Stimulated activated CD8-positive, alpha-beta memory T cell treated with anti-CD3 and anti-CD28 coated beads, Interleukin-12 subunit alpha, Interleukin-12 subunit beta, amount 100 ng/mL, for 24 hours (primary cell): ENCODE measurements around the gene EEF1AKMT3.
"Not testable (repeated sequence)": the region's sequence is repeated elsewhere in the genome, so short reads cannot be mapped to it uniquely, and the experiment has no call there.

ENCODE experiments used
- DNase-seq: peaks from one replicate; pipeline ENCODE4 v3.0.0-alpha.2; 2020; ENCODE audit errors: extremely low read depth

EEF1AKMT3 gene

DNA sequence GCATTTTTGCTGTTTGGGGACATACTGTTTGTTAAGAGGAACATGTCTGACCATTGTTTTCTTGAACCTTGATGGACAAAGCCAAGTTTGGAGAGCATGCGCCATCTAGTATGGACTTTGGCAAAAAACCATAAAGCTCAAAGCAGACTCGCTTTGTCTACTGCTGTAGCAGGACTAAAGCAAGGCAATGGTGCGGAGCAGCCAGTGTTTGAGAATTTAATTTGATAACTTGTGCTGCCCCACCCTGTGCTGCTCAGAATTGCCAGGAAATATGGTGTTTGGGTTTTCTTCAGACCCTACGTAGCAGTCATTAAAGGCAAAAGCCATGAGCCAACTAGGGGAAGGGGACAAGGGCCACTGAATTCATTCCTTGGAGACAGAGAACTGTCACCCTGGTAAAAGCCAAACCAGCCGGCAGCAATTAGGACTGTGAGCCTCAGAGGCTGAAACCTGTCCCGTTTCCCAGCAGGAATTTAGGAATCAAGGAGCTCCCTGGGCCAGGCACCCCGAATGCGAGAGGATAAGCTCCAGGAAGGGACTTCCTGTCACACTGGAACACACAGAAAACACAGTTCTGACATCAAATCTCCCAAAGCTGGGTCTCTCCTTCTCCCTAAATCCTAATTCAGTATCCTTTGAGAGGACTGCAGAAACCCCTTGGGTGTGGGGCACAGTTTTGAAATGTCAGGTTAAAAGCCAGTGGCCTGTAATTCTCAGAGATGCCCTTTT, 45.0 kb downstream of the EEF1AKMT3 start:
- DNase-seq = no peak

DNA sequence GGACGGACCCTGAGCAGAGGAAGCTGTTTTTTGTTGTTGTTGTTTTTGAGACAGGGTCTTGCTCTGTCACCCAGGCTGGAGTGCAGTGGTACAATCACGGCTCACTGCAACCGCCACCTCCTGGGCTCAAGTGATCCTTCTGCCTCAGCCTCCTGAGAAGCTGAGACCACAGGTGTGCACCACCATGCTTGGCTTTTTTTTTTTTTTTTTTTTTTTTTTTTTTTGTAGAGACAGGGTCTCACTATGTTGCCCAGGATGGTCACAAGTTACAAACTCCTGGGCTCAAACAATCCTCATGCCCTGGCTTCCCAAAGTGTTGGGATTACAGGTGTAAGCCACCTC, 45.5 kb downstream of the EEF1AKMT3 start:
- not testable (repeated sequence) for DNase-seq

DNA sequence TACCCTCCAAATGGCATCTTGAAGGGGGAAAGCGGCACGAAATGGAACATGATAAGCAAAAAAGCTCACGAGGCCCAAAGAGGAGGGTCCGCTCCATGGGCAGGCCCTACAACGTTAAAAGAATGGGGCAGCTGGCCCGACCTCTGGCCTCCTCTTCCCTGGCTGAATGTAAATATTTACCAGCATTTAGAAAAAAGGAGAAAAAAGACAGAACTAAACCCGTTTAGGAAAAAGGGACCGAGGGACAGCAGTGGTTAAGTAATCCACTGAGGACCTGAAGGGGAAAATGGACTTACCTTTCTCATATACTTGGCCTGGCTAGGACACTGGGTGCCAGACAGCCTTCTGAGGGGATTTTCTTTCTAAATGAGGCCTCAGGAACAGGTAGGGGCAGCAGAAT, 47.7 kb downstream of the EEF1AKMT3 start:
- DNase-seq = not testable (repeated sequence)

DNA sequence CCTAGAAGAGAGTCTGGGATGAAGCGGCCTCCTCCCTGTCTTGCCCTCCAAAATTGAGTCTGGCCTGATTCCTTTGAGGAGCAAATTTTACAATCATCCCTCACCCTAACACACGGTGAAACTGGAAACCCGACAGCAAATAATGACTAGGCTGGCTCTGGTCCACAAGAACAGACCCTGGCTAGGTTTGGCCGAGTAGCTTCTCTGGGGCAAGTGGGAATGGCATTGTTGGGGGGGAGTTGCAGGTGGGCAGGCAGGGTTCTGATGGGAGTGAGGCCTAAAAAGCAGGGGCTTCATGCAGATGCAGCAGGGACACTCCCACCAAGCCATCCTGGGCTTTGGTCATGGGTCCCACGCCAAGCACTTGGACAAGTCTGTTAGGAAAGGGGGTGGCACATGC, 48.6 kb downstream of the EEF1AKMT3 start:
- not testable (repeated sequence) for DNase-seq

DNA sequence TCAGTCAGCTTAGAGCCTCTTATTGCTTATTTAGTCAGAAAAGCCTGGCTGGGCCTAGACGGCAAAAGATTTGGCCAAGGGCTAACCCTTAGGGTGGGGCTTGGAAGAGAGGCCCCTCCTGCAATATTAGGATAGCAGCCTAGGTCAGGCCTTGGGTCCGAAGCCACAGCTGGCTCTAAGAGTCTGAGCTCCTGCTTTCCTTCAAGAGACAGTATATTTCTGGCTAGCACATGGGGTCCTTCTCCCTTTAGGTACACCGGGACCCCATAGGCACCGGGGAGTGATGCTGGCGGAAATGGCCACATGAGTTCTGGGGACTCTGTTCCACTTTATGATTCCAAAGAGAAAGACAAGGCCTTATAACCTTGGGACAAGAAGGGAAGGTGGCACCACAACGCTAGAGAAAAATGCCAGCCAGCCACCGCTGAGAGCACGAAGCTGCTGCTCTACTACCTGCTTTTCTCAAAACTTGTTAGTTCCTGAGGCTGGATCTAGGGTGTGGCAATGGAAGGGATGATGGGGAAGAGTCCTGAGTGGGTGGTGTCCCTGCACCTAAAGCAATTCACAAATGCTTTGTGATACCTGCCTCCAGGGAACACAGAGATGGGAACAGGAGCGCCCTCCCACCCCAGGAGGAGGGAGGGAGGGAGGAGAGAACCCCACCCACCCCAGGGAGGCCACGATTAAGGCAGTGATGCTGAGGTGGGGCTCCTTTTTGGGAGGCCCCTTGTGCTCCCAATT, 49.2 kb downstream of the EEF1AKMT3 start:
- no peak for DNase-seq

DNA sequence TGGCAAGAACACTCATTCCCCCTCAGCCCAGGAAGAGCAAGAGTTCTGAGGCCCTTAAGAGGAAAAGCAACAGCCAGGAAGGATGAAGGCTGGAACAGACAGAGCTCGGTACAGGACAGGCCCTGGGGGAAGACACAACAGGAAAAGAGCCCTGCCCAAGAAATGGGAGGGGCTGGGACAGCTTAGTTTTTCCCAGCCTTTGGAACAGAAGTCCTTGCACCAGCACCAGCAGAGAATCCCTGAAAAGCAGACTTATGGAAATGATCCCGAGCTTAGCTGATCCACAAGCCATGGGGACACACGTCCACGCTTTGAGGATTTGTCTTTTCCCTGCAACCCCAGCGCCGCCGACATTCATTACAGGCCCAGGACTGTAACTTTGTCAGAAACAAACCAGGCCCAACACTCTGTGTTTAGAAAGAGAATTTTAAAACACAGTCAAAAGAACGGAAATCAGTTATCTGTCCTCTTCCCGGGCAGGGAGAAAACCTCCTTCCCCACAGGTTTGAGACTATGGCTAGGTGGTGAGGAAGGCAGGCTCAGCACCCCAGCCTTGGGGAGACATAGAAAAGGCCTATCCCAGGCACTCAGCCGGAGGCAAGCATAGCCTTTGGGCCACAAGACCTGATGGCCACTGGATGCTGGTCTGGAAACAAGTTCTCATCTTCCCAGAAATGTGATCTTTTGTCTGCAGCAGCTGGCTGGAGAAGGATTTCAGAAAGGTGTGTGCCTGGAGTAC, 50.1 kb downstream of the EEF1AKMT3 start:
- no peak for DNase-seq

DNA sequence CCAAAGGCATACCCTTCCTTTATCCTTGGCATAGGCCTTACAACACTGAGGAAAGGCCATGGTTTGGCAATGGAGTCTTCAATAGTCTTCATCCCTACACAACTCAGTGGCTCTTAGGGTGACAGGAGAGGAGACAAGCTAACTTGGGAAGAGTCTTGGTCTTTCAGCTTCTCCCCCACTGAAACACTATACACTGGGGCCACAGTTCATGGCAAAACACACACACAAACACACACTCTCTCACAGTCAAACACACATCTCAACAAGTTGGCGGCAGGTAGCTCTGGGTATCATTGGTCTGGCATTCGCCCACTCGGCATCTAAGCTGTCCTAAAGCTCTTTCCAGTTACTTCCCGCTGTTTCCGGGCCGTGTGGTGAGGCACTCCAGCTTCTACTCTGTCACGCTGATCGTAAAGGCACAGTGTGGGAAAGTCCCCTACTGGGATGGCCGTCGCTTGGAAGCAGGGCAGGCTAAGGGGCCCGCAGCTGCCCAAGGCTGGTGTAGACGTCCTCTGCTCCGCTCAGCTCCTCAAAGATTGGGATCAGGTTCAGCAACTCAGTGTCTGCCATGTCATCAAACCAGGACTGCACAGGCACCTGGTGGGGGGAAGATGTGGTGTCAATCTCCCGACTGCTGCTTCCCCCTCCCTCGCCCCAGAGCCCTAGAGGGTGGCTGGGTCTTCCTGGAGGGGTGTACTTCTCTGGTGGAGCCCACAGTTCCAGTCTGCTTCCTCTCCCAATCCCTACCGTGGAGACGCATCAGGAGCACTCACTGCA, 50.9 kb downstream of the EEF1AKMT3 start:
- DNase-seq = no peak

DNA sequence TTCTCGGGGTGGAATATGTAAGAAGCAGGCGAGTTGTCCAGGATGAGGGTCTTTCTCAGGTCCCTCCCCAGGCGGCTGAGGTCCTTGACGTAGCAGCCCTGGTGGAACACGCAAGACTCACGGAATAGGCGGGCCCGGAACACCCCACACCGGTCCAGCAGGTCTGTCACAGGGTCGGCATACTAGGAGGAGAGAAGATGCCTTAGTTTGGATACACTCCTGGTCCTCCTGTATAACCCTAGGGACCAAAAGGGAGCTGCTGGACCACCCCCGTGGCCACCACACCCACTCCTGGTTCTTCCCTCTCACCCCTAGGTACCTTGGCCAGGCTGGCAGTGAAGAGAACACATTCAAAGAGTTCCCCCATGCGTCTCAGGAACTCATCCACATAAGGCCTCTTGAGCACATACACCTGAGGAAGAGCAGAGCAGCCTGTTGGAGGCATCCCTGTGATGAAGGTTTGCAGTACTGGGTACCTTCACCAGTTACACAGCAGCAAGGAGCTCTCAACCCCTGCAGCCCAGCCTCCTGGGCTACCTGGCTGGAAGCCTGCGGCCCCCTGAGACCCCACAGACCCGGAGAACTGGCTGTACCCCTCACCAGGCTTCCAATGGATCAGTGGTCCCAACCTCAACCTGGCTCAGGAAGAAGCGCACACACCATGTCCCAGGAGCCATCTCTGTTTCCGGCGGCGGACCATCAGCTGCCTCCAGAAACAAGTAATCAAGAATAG, 51.7 kb downstream of the EEF1AKMT3 start:
- no peak for DNase-seq

DNA sequence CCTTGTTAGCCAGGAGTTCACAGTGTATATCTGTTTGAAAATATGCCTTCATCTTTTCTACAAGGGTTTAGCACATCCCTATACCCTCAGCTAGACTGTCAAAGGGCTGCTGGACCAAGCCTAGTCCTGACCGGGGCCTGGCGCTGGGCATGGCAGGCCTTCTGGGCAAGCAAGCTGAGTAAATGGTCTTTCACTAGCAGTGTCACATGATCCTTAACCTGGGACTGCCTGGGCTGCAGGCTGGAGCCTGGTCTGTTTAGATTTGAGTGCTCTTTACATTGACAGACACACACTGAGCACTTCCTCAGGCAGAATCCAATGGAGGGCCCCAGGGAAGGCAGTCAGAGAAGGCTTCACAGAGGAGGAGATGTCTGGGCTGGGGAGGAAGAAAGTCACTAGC, 53.0 kb downstream of the EEF1AKMT3 start:
- DNase-seq = no peak

DNA sequence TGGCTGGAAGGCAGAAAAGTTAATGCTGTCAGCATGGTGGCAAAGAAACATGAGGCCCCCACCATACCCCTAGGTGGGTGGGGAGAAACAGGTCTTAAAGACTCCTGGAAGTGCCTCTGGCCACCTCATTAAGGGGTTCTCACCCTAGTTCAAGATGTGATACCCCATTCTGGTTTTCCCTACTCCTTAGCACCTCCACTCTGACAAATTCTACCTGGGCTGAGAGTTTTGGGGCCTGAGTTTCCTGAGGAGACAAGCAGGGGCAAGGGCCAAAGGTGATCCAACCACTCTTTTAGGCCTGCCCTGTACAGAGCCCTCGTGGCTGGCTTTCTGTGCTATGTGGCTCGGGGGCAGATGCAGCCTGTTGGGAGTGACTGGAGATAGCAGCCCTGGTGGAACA, 54.0 kb downstream of the EEF1AKMT3 start:
- DNase-seq = no peak

DNA sequence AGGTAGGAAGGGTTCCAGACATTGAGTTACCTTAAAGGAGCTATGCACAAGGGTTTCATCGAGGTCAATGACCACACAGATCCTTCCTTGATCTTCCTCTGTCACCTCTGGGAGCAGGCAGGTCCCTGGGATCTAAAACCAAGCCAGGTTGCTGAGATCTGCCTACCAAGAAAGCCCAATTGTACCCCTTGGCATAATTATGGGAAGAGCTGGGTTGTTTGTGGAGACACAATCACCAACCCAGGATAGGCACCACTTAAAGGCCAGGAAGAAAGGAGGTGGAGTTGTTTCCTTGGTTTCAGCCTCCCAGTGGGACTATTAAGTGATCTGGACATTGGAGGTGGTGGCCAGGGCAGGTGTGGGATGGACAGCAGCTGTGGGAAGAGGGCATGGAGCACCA, 54.6 kb downstream of the EEF1AKMT3 start:
- no peak for DNase-seq

DNA sequence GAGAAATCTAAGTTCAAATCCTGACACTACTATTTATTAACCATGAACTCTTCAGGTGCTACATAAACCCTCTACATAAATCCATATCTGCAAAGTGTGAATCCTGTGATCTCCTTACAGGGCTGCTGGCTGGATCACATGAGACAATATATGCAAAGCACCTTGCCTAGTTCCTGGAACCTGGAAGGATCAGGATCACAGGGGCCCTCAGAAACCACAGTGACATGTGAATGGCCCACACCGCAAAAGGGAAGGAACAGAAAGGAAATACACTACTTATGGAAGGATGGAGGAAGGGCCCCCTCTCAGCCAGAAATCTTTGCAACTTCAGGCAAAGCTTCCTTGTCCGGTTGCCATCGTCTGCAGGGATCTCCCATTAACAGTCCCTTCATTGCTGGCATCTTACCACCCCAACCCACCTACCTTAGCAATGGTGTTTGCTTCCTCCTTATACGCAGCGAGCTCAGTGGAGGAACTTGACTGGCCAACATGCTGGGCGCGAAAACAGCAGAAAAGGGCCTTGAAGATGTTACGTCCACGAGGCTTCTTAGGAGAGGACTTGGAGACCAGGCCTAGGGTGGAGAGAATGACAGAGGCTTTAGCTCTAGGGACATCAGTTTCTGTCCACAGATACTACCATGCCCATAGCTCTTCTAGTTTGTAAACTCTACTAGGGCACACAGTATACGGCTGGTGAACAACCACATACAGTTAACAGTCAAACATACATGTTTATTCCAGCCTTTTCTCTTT, 56.8 kb downstream of the EEF1AKMT3 start:
- no peak for DNase-seq

DNA sequence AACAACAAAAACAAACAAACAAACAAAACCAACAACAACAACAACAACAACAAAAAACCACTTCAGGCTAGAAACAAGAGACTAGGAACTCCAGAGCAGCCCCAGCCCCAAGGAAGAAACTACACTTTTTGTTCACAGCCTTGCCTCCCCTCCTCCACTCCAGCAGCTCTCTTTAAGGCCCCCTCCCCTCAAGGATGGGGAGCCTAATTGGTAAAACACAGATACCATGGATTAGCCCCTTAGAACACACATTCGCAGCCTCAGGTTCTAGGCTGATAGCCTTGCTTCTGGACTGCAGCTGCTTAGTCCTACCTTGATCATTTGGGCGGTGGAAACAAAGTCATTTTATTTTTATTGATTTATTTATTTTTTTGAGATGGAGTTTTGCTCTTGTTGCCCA, 58.0 kb downstream of the EEF1AKMT3 start:
- DNase-seq = no peak
